Activated naive CD4-positive, alpha-beta T cell treated with anti-CD3 and anti-CD28 coated beads, Interleukin-2, amount 50 U/mL, for 72 hours (primary cell): ENCODE measurements around the gene PACC1. TPM values are rescaled to one million over a fixed set of nuclear protein-coding genes. Genes with fewer than 3 reads are reported as not detected.

Experiments
- ATAC-seq, 2 donors: fragments of 150-1000 bp; cut with Tn5 transposase; 2 replicates each; pipeline ENCODE4 v1.10.0; 2021; ENCODE audit warnings: mild to moderate bottlenecking in 2 of 2, moderate library complexity in 2 of 2
- DNase-seq, 2 donors: peaks; one replicate each; pipeline ENCODE4 v3.0.0; 2021 to 2022; ENCODE audit warnings: low spot score in 2 of 2
- H3K27ac Mint-ChIP-seq, 2 donors: one replicate each; pipeline ENCODE4 v1.8.0; 2022; ENCODE audit warnings: mild to moderate bottlenecking in 2 of 2, mixed read lengths in 2 of 2
- H3K36me3 Mint-ChIP-seq, 2 donors: one replicate each; pipeline ENCODE4 v1.8.0; 2022; ENCODE audit warnings: mixed read lengths in 2 of 2
- H3K9me3 Mint-ChIP-seq, 2 donors: one replicate each; pipeline ENCODE4 v1.8.0; 2022; ENCODE audit warnings: mixed read lengths in 2 of 2
- total RNA-seq, 2 donors: library from RNA; stranded (reverse); gene quantifications; one replicate each; pipeline ENCODE4 v1.2.3, GENCODE V29; 2022

PACC1 gene
- total RNA-seq, result 10 to 100 TPM; 10.1 to 16.9 TPM

DNA sequence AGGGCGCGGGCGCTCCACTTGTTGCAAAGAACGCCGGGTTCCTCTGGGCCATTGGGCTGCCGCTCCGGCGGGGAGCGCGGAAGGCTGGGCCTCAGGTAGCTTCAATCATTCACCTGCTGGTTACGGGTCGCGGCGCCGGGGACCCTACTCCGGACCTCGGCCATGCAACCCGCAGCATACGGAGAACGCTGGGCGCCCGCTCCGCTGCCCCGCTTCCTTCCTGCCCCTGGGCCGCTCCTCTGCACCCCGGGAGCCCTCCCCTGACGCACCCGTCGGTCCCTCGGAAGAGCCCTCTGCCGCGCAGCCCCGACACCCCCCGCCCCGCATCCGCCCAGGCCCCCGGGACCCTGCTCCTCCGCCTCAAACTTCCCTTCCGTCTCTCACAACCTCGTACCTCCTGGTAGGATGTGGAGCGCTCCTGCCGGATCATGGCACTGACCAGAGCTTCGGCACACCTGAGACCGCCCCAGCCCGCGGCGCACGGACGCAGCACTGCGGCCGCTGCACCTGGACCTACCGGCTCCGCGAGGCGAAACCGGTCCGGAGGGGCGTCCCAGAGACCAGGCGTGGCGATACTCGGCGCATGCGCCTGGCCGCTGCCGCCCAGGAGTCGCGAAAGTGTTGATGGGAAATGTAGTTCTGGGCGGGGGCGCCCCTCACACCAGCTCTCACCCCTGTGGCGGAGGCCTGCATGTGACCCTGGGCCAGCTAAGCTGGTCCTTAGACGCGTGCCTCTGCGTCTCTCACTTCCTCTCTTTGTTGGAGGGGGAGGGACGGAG is at the start of gene PACC1:
TSS of gene PACC1 (minus strand) at position 559 of the 779 bp plus-strand sequence. CDS start at position 430, 129 bp downstream.
- DNase-seq, result peak; percentile 86 to 95
- H3K9me3 Mint-ChIP-seq, result no peaks in the 10 kb centered on the region
- H3K27ac Mint-ChIP-seq, result peak within 1 kb of the TSS; percentile 80 to 98
- peak; percentile 97 to 99 for ATAC-seq
- H3K36me3 Mint-ChIP-seq, result peaks cover 13 to 28% of the 10 kb centered on the region in 2 donors

DNA sequence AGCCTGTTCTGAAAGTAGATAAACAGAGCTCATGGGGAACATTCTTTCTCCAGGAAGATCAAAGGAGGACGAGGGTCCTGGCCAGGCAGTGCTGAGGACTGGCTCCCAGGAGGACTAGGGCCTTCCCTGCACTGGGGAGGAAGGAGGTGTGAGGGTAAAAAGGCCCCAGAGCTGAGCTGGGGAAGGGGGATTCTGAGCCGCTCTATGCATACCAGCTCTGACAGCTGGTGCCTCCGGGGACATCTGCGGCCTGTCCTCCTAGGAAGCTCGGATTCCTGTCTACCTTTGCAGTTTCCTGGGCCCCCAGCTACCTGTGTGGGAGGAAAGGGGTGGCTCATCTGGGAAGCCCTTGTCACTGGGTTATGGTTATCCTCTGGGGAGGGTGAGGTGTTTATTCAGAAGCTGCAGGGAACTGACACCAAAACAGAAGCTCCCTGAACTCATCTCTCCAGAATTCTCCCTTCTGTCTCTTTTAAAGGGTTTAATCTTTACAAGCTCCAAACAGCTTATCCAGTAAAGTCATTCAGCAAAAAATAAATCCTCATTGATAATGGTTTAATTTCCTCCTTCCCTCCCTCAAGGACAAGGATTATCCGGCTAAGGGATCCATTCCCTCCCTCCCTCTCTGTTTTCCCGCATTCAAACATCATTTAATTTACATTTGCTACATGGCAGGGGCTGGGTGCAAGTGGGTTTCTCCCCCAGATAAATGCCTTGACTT is 49.0 kb upstream of the PACC1 start:
- no peaks in the 10 kb centered on the region for H3K36me3 Mint-ChIP-seq
- no peaks in the 10 kb centered on the region for H3K9me3 Mint-ChIP-seq
- DNase-seq (no peak), ATAC-seq (no peak)
- H3K27ac Mint-ChIP-seq, result no peak overlapping the region

DNA sequence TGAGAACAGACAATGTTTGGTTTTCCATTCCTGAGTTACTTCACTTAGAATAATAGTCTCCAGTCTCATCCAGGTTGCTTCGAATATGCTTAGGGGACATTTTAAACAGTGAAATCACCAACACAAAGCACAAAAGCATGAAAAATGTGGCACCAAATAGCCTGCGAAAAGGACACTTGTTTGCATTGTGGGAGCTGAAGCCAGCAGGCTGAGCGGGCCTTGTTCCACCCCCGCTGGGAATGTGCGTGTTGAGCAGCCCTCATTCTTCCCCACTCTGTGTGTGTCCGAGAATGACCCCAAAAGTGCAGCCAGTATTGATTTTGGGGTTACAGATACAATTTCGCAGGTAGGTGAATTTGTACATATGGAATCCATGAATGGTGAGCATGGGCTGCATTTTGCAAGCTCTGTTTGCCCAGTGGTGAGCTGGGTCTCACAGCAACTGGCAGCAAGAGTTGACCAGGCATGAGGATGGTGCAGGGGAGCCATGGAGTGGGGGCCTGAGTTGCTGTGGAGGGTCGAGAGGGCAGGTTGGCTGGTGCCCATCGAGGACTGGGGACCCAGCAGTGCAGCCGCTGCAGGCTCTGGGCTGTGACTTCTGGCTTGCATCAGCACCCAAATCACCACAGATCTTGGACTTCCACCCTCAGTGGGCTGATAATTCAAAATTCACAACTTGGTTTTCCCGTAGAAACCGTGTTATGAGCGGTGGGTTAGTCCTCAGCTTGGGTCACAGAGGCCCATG is 47.4 kb upstream of the PACC1 start:
- H3K36me3 Mint-ChIP-seq, result no peaks in the 10 kb centered on the region
- H3K9me3 Mint-ChIP-seq, result no peaks in the 10 kb centered on the region
- ATAC-seq (no peak), DNase-seq (no peak)
- H3K27ac Mint-ChIP-seq, result no peak overlapping the region

DNA sequence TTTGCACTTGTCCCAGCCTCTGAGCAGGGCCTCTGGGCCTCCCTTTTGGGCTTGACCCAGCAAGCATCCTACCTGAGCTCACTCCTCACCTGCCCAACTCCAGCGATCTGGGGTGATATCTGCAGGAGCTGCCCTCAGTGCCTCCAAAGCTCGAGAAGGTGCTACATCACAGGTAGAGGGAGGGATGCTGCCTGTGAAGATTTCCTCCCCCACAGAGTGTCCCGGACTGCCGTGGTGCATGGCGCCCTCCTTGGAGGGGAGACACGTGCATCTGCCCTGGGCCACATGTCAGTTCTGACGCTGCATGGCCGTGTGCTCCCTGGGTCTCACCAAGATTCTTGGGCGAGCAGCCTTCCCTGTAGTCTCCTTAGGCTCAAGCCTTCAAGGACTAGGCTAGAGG is 45.7 kb upstream of the PACC1 start:
- H3K9me3 Mint-ChIP-seq, result no peaks in the 10 kb centered on the region
- ATAC-seq (no peak), DNase-seq (no peak)
- no peak overlapping the region for H3K27ac Mint-ChIP-seq
- H3K36me3 Mint-ChIP-seq, result no peaks in the 10 kb centered on the region

DNA sequence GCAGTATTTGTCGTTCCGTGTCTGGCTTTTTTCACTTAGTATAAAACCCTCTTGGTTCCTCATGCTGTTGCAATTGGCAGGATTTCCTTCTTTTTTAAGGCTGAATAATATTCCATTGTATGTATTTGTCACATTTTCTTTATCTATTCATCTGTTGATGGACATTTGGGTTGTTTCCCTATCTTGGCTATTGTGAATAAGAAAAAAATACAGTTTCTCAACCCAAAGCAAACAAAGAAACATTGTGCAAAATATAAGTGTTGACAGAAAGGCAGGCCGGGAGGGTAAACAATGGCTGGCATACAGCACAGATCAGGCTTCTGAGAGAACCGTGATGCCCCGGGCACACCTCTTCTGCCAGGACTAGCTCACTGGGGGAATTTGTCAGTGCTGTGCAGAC is 45.0 kb upstream of the PACC1 start:
- DNase-seq (no peak), ATAC-seq (no peak)
- H3K36me3 Mint-ChIP-seq, result no peaks in the 10 kb centered on the region
- no peaks in the 10 kb centered on the region for H3K9me3 Mint-ChIP-seq
- H3K27ac Mint-ChIP-seq, result no peak overlapping the region

DNA sequence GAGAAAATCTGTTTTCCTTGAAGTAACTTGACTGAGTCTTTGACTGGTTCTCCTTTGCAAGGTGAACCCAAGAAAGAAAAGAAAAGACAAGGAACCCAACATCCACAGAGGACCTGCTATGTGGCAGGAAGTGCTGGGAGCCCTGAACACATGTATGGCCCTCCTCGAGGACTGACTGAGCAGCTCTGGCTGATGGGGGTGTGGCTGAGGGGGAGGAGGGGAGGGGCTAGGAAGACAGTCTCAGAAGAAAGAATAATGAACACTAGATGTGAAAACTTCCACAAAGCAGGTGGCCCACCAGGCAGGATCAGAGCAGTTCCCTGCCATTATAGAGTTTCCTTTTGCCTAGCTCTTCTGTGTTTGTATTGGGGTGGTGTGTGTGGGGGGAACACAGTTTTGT is 44.1 kb upstream of the PACC1 start:
- no peak for ATAC-seq
- H3K9me3 Mint-ChIP-seq, result no peaks in the 10 kb centered on the region

DNA sequence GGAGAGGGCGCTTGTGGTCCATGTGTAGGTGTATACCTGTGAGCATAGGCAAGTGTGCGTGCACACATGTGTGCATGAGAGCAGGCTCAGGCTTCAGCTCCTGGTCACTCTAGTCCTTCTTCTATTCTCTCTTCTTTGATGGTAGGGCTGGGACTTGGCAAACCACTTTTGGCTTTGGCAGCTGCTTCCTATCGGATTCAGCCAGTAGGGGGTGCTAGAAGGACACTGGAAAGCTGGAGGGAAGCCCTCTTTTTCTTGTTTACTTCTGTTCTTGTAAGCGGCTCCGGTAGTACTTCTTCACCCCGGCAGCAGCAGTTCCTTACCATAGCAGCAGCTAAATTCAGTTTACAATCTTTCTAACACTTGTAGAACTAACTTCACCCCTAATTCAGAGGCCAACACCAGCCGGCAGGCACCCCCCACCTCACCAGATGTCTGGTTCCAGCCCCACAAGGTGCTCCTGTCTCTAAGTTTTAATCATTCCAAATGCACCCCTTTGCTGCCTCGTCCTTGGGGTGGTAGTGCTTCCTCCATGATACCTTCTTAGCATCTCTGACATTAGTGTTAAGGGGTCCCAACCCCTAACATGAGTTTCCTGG is 43.2 kb upstream of the PACC1 start:
- peak in 1 of 2 donors; percentile 85 for DNase-seq
- Mint-ChIP-seq H3K36me3 (no peaks in the 10 kb centered on the region), H3K27ac (peak overlapping the region in 1 of 2 donors; percentile 38), H3K9me3 (no peaks in the 10 kb centered on the region)
- peak; percentile 28 to 42 for ATAC-seq

More for the DNA sequence above, 44.1 kb upstream of the PACC1 start:
- no peaks in the 10 kb centered on the region for H3K36me3 Mint-ChIP-seq
- DNase-seq, result no peak
- H3K27ac Mint-ChIP-seq, result no peak overlapping the region

DNA sequence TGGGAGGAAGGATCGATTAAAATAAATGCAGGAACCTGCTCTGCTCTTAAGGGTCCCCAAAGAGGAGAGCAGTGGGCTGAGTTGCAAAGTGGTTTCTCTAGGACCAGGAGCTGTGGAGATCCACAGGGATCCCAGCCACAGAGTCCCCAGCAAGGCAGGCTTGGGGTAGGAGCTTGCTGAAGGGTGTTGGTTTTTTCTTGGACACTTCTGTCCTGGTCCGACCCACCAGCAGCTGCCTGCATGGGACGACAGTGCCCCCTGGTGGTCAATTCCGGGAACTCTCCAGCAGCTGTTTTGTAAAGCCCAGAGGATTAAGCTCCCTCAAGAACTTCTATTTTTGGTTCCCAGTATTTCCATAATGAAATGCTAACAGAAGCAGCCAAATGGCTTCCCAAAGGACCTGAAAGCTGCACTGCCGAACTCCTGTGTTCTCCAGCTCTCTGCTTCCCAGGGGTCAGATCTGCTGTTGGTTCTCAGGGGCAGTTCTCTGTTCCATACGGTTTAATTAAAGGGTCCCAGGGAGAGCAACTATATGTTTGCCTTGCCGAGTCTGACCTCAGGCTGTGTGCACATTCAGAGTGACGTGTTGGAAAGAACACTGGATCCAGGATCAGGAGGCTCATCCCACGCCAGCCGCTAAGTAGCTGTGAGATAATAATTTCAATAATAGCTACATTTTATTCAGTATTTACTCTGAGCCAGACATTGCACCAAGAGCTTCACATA is 41.3 kb upstream of the PACC1 start:
- H3K9me3 Mint-ChIP-seq, result no peaks in the 10 kb centered on the region
- peak; percentile 80 to 82 for ATAC-seq
- peak; percentile 75 to 90 for DNase-seq
- no peaks in the 10 kb centered on the region for H3K36me3 Mint-ChIP-seq
- H3K27ac Mint-ChIP-seq, result no peak overlapping the region

DNA sequence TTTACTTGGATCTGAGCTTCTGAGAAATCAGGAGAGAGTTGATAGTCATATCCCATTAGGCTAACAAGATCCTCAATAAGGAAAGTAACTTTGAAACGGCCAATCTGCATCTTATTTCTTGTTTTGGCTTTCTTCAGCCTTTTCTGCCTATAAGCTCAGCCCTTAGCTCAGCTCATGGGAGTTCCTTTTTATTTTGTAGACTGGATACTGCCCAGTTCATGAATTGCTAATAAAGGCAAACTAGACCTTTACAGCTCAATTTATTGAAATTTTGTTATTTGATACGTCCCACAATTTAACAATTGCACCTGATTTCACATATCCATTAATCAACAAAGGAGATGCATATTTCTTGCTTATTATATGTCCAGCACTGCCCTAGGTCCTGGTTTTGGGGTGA is 40.7 kb upstream of the PACC1 start:
- Mint-ChIP-seq H3K27ac (no peak overlapping the region), H3K36me3 (no peaks in the 10 kb centered on the region), H3K9me3 (no peaks in the 10 kb centered on the region)
- ATAC-seq (no peak), DNase-seq (no peak)

DNA sequence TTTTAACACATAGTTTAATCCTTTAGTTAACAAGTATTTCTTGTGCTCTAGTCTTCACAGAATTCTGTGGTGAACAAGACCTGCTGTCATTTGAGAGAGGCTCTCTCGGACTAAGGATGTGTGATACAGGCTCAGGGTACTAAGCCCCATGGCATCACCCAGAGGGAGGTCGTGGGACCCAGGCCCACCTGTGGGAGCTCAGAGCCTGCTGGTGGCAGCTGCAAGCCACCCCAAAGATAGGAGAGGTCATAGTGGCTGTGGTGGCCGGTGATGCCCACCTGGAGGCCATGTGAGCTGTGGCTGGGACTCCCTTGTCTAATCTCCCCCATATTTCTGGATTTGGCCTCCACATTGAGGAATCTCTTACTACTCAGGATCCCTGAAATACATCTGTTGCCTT is 40.1 kb upstream of the PACC1 start:
- Mint-ChIP-seq H3K36me3 (no peaks in the 10 kb centered on the region), H3K9me3 (no peaks in the 10 kb centered on the region), H3K27ac (no peak overlapping the region)
- DNase-seq, result no peak
- no peak for ATAC-seq

DNA sequence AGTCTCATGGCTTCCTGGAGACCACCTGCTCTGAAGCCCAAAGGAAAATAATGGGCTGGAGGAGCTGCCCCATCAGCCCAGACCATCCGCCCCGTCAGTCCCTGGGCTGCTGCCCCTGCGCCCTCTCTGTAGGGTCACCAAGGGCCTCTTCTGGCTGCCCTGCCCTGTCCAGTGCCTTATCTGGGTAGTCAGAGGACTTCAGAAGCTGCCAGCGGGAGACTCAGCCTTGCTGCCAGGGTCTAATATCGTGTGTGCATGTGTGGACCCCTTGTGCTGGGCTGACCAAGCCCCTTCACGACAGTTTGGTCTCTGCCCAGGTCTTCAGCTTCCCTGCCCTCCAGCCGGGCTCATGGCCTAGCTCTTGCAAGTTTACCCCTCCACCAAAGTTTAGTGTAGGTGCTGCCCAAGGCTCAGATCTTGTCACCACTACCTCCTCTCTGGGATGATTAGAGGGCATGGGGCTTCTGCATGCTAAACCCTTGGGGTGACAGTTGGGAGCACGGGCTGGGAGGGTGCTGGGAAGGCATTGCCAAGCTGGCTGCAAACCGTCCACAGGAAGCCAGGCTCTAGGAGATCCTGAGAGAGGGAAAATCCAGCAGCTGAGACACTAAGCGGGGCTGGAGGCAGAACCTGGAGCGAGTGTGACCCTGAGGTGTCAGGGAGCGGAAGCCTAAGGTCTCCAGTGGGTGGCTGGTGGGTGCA is 38.6 kb upstream of the PACC1 start:
- H3K9me3 Mint-ChIP-seq, result no peaks in the 10 kb centered on the region
- H3K36me3 Mint-ChIP-seq, result no peaks in the 10 kb centered on the region
- no peak for DNase-seq
- no peak overlapping the region for H3K27ac Mint-ChIP-seq
- ATAC-seq, result no peak

DNA sequence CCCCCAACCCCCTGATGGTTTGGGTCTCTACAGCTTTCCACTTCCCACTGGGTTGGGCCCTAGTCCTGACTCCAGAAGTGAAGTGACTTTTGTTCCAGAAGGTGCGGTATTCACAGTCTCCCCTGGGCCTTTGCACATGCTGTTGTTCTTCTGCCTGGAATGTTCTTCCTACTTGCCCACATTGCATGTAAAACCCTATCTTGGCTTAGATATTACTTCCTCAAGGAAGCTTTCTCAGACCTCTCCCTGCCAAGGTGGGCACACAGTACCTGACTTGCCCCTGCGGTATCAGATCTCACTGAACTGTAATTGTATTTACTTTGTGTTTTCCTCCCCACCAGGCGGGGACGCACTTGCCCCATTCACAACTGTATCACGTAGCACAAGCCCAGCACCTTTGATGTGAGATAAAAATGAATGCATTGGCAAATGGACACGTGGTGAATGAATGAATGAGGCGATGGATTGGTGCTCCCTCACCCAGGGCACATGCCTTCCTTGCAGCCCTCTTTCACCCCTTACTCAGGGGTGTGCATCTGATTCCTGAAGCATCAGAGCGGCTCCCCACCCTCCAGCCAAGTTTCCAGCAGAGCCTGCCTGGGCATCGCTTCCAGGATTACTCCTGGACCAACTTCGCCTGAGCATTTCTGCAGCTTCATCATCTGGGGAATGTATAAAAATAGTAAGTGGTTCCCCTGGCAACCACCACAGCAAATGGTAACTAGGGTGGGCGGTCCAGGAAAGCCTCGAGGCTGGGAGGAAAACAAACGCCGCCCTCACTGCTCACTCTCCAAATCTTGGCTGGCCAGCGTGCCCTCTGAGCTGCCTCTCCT is 37.9 kb upstream of the PACC1 start:
- ATAC-seq (no peak), DNase-seq (no peak)
- Mint-ChIP-seq H3K36me3 (no peaks in the 10 kb centered on the region), H3K9me3 (no peaks in the 10 kb centered on the region), H3K27ac (no peak overlapping the region)

DNA sequence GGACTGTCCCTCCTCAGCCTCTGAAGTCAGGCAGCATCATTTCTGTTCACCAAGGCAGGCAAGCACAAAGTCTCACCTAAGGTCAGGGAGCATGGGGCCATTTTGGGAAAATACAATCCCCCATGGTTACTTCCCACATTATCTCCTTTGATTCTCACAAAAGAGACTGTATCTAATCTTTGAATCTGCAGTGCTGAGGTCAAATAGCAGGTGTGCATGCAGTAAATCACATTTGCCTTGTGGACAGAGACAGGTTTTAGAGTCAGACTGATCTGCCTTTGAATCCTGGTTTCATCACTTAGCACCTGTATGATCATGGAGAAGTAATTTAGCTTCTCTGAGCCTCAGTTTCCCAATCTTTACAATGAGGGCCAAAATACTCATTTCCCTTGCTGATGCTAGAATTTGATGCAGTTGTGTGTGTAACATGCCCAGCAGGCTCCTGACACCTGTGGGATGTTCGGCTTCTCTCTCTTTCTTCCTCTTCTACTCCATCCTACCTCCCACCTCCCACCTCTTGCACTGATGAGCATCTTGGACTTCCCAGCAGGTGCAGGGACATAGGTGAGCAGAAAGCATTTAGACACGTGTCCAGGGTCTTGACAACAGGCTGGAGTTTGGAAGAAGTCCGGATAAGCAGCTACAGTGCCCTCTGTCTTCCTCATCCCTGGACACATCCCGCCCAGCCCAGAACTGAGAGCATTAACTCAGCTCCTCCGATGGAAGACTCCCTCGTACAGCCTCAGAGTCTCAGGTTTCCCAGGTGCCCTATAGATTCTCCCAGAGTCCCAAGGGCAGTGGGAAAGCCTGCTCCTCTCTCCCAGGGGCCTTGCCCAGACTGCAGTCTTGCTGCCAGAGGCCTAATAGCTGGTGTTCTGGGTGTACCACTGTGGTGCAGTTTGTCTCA is 37.0 kb upstream of the PACC1 start:
- no peaks in the 10 kb centered on the region for H3K9me3 Mint-ChIP-seq
- DNase-seq (no peak), ATAC-seq (no peak)
- no peaks in the 10 kb centered on the region for H3K36me3 Mint-ChIP-seq
- no peak overlapping the region for H3K27ac Mint-ChIP-seq

DNA sequence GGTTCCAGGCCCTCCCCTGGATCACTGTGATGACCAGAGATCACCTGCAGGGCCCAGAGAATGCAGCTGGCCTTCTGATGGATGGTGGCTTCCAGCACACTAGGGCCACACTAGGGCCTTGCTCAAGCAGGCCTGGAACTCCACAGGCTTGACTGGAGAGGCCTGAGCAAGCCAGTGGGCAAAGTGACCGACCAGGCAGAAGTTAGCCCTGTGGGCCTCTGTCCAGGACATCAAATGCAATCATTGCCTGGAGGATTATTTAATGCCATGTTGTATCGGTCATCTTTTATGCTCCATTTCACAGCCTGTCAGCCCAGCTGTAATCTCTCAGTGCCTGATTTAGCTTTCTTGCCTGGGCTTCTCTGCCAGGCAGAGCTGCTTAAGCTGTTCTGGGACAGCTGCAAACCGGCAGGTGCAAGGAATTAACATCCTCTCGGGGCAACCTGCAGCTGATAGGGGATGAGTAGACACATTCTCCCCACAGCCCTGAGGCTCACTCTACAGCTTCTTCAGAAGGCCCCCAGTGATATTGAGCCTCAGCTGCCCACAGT is 35.7 kb upstream of the PACC1 start:
- Mint-ChIP-seq H3K27ac (no peak overlapping the region), H3K36me3 (no peaks in the 10 kb centered on the region), H3K9me3 (no peaks in the 10 kb centered on the region)
- no peak for DNase-seq
- ATAC-seq, result no peak
